Natural killer cell (primary cell): ENCODE data around the gene NDE1. TPM values are rescaled to one million over a fixed set of nuclear protein-coding genes. Genes with fewer than 3 reads are reported as not detected.

Source experiments
- ATAC-seq, 3 donors: fragments of 150-1000 bp in 2 of 3; fragments of 200-7000 bp in 1 of 3; cut with Tn5 transposase; 1 replicate in 1 of 3; 2 replicates in 2 of 3; pipeline ENCODE4 v1.10.0; 2021; ENCODE audit warnings: mild to moderate bottlenecking in 2 of 3, moderate library complexity in 2 of 3
- DNase-seq, 2 donors: peaks; one replicate each; pipeline versions ENCODE4 v3.0.0 to v3.0.0-alpha.2; 2013 to 2021; ENCODE audit warnings: mixed read lengths in 1 of 2
- H3K27ac ChIP-seq: one replicate; pipeline ENCODE4 v1.5.1; 2013; ENCODE audit warnings: mild to moderate bottlenecking, low read length
- H3K27me3 ChIP-seq: one replicate; pipeline ENCODE4 v1.6.1; 2013; ENCODE audit warnings: low read length; ENCODE audit not compliant: control insufficient read depth, insufficient read depth
- H3K36me3 ChIP-seq: one replicate; pipeline ENCODE4 v1.6.1; 2013; ENCODE audit warnings: low read length; ENCODE audit not compliant: control insufficient read depth, insufficient read depth
- H3K4me1 ChIP-seq: one replicate; pipeline ENCODE4 v1.6.1; 2013; ENCODE audit warnings: low read length; ENCODE audit not compliant: control insufficient read depth, insufficient read depth
- H3K4me3 ChIP-seq: one replicate; pipeline ENCODE4 v1.5.1; 2013; ENCODE audit warnings: low read length
- H3K9me3 ChIP-seq: one replicate; pipeline ENCODE4 v1.6.1; 2013; ENCODE audit warnings: low read length; ENCODE audit not compliant: control insufficient read depth, insufficient read depth
- H3K27ac Mint-ChIP-seq, 2 donors: one replicate each; pipeline ENCODE4 v1.8.0; 2022; ENCODE audit warnings: mild to moderate bottlenecking in 2 of 2, mixed read lengths in 2 of 2, moderate library complexity in 1 of 2
- H3K27me3 Mint-ChIP-seq, 2 donors: one replicate each; pipeline ENCODE4 v1.8.0; 2022; ENCODE audit warnings: low read depth in 2 of 2, mixed read lengths in 2 of 2
- H3K36me3 Mint-ChIP-seq: one replicate; pipeline ENCODE4 v1.8.0; 2022; ENCODE audit warnings: mixed read lengths
- H3K4me1 Mint-ChIP-seq, 2 donors: one replicate each; pipeline ENCODE4 v1.8.0; 2022; ENCODE audit warnings: mixed read lengths in 2 of 2
- H3K4me3 Mint-ChIP-seq: one replicate; pipeline ENCODE4 v1.8.0; 2022; ENCODE audit warnings: mild to moderate bottlenecking, moderate library complexity, mixed read lengths
- H3K9me3 Mint-ChIP-seq, 2 donors: one replicate each; pipeline ENCODE4 v1.8.0; 2022; ENCODE audit warnings: mixed read lengths in 2 of 2
- CTCF ChIP-seq: fragments of 200-600 bp; IDR thresholded peaks from one replicate; pipeline ENCODE4 v1.8.0; 2022; ENCODE audit warnings: antibody characterized with exemption
- WGBS: methylation state at CpG from one replicate; pipeline ENCODE4 v1.1.7; 2013; ENCODE audit warnings: missing lambda C conversion rate; ENCODE audit not compliant: insufficient coverage; 5-methylcytosine and 5-hydroxymethylcytosine counted together
- intact Hi-C: fragments of 100-400 bp; cut with micrococcal nuclease; formaldehyde crosslinking; loops from one replicate; pipeline ENCODE4 v1.14.2; 2022
- total RNA-seq, 4 donors: library from RNA; stranded (reverse); fragments of 120-200 nt in 1 of 4; gene quantifications; one replicate each; pipeline versions ENCODE4 v1.2.3 to v1.2.4, GENCODE V29; 2013 to 2022

The NDE1 gene
- total RNA-seq, 3 donors from 2014 or later (not counting 1 experiment from before 2014, with no cell fraction given), result 104 to 118 (median 114) TPM

GRCh38 chr16:15658149-15658548 lies 8.1 kb downstream of the NDE1 start:
- no peaks in the 10 kb centered on the region for H3K9me3 Mint-ChIP-seq
- H3K27ac ChIP-seq, result peak overlapping the region; percentile 72
- no peak for ATAC-seq
- peaks cover 27% of the 10 kb centered on the region for H3K4me1 ChIP-seq
- no peak for DNase-seq
- H3K27me3 Mint-ChIP-seq, result no peaks in the 10 kb centered on the region
- no peaks in the 10 kb centered on the region for H3K9me3 ChIP-seq
- peaks cover 10% of the 10 kb centered on the region for H3K36me3 ChIP-seq
- H3K36me3 Mint-ChIP-seq, result no peaks in the 10 kb centered on the region
- no peak for TF ChIP-seq CTCF
- 95% methylated on average over 5 of the region's 6 CpGs for WGBS
- peak overlapping the region; percentile 78 to 89 for H3K27ac Mint-ChIP-seq
- intact Hi-C loops, result loop anchor here (2.0 kb wide), 1 partner anchor 15 kb away; the partner anchor contains the start of gene MARF1
- peaks cover 40 to 51% of the 10 kb centered on the region in 2 donors for H3K4me1 Mint-ChIP-seq
- H3K4me3 ChIP-seq, result no peak overlapping the region
- H3K4me3 Mint-ChIP-seq, result no peak overlapping the region
- no peaks in the 10 kb centered on the region for H3K27me3 ChIP-seq

GRCh38 chr16:15658556-15658955 lies 8.5 kb downstream of the NDE1 start:
- TF ChIP-seq CTCF, result no peak
- ATAC-seq (no peak), DNase-seq (no peak)
- H3K27ac Mint-ChIP-seq, result peak overlapping the region; percentile 78 to 89
- peaks cover 40 to 55% of the 10 kb centered on the region in 2 donors for H3K4me1 Mint-ChIP-seq
- Histone ChIP-seq H3K4me3 (no peak overlapping the region), H3K27me3 (no peaks in the 10 kb centered on the region), H3K27ac (peak overlapping the region; percentile 72), H3K9me3 (no peaks in the 10 kb centered on the region), H3K36me3 (peaks cover 6% of the 10 kb centered on the region), H3K4me1 (peaks cover 27% of the 10 kb centered on the region)
- peak overlapping the region; percentile 72 for H3K4me3 Mint-ChIP-seq
- intact Hi-C loops, result loop anchor here (2.0 kb wide), 1 partner anchor 16 kb away; the partner anchor contains the start of gene MARF1
- H3K27me3 Mint-ChIP-seq, result no peaks in the 10 kb centered on the region
- 90% methylated on average over 5 of the region's 5 CpGs for WGBS
- no peaks in the 10 kb centered on the region for H3K36me3 Mint-ChIP-seq
- H3K9me3 Mint-ChIP-seq, result no peaks in the 10 kb centered on the region

- peak overlapping the region; percentile 78 to 89 for H3K27ac Mint-ChIP-seq
- 91% methylated on average over 5 of the region's 5 CpGs for WGBS
These were observed 10.2 kb downstream of the NDE1 start for GRCh38 chr16:15660203-15660601.

More at GRCh38 chr16:15660203-15660601, 10.2 kb downstream of the NDE1 start:
- Mint-ChIP-seq H3K9me3 (no peaks in the 10 kb centered on the region), H3K4me3 (peak overlapping the region; percentile 25), H3K27me3 (no peaks in the 10 kb centered on the region), H3K36me3 (no peaks in the 10 kb centered on the region), H3K4me1 (peaks cover 41 to 58% of the 10 kb centered on the region in 2 donors)
- Histone ChIP-seq H3K4me1 (peaks cover 27% of the 10 kb centered on the region), H3K9me3 (no peaks in the 10 kb centered on the region), H3K27ac (peak overlapping the region; percentile 72), H3K36me3 (peaks cover 13% of the 10 kb centered on the region), H3K27me3 (no peaks in the 10 kb centered on the region), H3K4me3 (no peak overlapping the region)
- intact Hi-C loops, result no loop called here
- ATAC-seq (no peak), DNase-seq (no peak)
- TF ChIP-seq CTCF, result no peak
